WTC11 (cell line): ENCODE measurements around the gene UPK3A. TPM values are rescaled to one million over a fixed set of nuclear protein-coding genes. Genes with fewer than 3 reads are reported as not detected.

Experiments used
- ATAC-seq: fragments of 200-7000 bp; cut with Tn5 transposase; 2 replicates; pipeline ENCODE4 v1.10.0; 2021; ENCODE audit warnings: mild to moderate bottlenecking, moderate library complexity
- CTCF ChIA-PET: fragments of 300-600 bp; sonication (Branson Sonifier 250); formaldehyde crosslinking; loops from one replicate; lab custom pipeline; 2021; ENCODE audit warnings: antibody characterized with exemption; lab: Charles Lee
- POLR2A ChIA-PET: fragments of 350-600 bp; sonication (Branson Sonifier 250); formaldehyde crosslinking; loops from one replicate; lab custom pipeline; 2021; ENCODE audit warnings: antibody characterized with exemption; lab: Charles Lee
- DNase-seq: peaks from one replicate; pipeline ENCODE4 v3.0.0; 2021; ENCODE audit warnings: low spot score
- H3K27ac Mint-ChIP-seq: 2 replicates; pipeline ENCODE4 v1.8.0; 2021; ENCODE audit warnings: mixed read lengths
- H3K27me3 Mint-ChIP-seq: 2 replicates; pipeline ENCODE4 v1.8.0; 2021; ENCODE audit warnings: low read depth, mild to moderate bottlenecking, moderate library complexity, mixed read lengths
- H3K36me3 Mint-ChIP-seq: 2 replicates; pipeline ENCODE4 v1.8.0; 2021; ENCODE audit warnings: mixed read lengths
- H3K4me1 Mint-ChIP-seq: 2 replicates; pipeline ENCODE4 v1.8.0; 2022; ENCODE audit warnings: mixed read lengths
- H3K4me3 Mint-ChIP-seq: 2 replicates; pipeline ENCODE4 v1.8.0; 2021; ENCODE audit warnings: mild to moderate bottlenecking, moderate library complexity, mixed read lengths
- H3K9me3 Mint-ChIP-seq: 2 replicates; pipeline ENCODE4 v1.8.0; 2021; ENCODE audit warnings: mixed read lengths
- ATF2 ChIP-seq: sonication (generic); formaldehyde crosslinking; IDR thresholded peaks from 2 replicates; pipeline ENCODE4 v1.8.1; 2022; ENCODE audit warnings: low read depth, missing genetic modification reagents, borderline replicate concordance
- ATF3 ChIP-seq: sonication (generic); formaldehyde crosslinking; conservative IDR thresholded peaks from 2 replicates; pipeline ENCODE4 v1.8.1; 2022; ENCODE audit warnings: mild to moderate bottlenecking, missing genetic modification reagents
- CDX4 ChIP-seq: fragments of 250-450 bp; sonication (Bioruptor Pico); IDR thresholded peaks from 2 replicates; pipeline ENCODE4 v1.9.0; 2021; ENCODE audit warnings: moderate library complexity, mild to moderate bottlenecking, inconsistent platforms, borderline replicate concordance
- FOXK1 ChIP-seq: sonication (generic); formaldehyde crosslinking; IDR thresholded peaks from 2 replicates; pipeline ENCODE4 v1.8.0; 2022; ENCODE audit warnings: mild to moderate bottlenecking, moderate library complexity, missing genetic modification reagents
- HMGA2 ChIP-seq: fragments of 250-450 bp; sonication (Bioruptor Pico); IDR thresholded peaks from 2 replicates; pipeline ENCODE4 v1.4.0; 2021; ENCODE audit warnings: mild to moderate bottlenecking, moderate library complexity
- JAZF1 ChIP-seq: fragments of 250-450 bp; sonication (Bioruptor Pico); IDR thresholded peaks from 2 replicates; pipeline ENCODE4 v1.9.0; 2021; ENCODE audit warnings: moderate library complexity, mild to moderate bottlenecking, inconsistent platforms
- KAT7 ChIP-seq: sonication (generic); formaldehyde crosslinking; IDR thresholded peaks from 2 replicates; pipeline ENCODE4 v1.8.1; 2023; ENCODE audit warnings: missing genetic modification reagents, mild to moderate bottlenecking, borderline replicate concordance
- RELA ChIP-seq: sonication (generic); formaldehyde crosslinking; IDR thresholded peaks from 2 replicates; pipeline ENCODE4 v1.8.1; 2022; ENCODE audit warnings: missing genetic modification reagents, mild to moderate bottlenecking, borderline replicate concordance
- STAT6 ChIP-seq: sonication (generic); formaldehyde crosslinking; conservative IDR thresholded peaks from 2 replicates; pipeline ENCODE4 v1.8.1; 2023; ENCODE audit warnings: mild to moderate bottlenecking, low read depth, missing genetic modification reagents, moderate library complexity
- TEAD1 ChIP-seq: sonication (generic); formaldehyde crosslinking; IDR thresholded peaks from 2 replicates; pipeline ENCODE4 v1.8.0; 2022; ENCODE audit warnings: mild to moderate bottlenecking, missing genetic modification reagents
- TEAD4 ChIP-seq: sonication (generic); formaldehyde crosslinking; IDR thresholded peaks from 2 replicates; pipeline ENCODE4 v1.8.0; 2022; ENCODE audit warnings: mild to moderate bottlenecking, missing genetic modification reagents
- USF1 ChIP-seq: sonication (generic); formaldehyde crosslinking; IDR thresholded peaks from 2 replicates; pipeline ENCODE4 v1.8.0; 2022; ENCODE audit warnings: mild to moderate bottlenecking, missing genetic modification reagents
- USF2 ChIP-seq: sonication (generic); formaldehyde crosslinking; IDR thresholded peaks from 2 replicates; pipeline ENCODE4 v1.8.1; 2023; ENCODE audit warnings: mild to moderate bottlenecking, missing genetic modification reagents, moderate library complexity
- ZNF121 ChIP-seq: sonication (generic); formaldehyde crosslinking; IDR thresholded peaks from 2 replicates; pipeline ENCODE4 v1.8.0; 2023; ENCODE audit warnings: missing genetic modification reagents
- ZNF263 ChIP-seq: sonication (generic); formaldehyde crosslinking; IDR thresholded peaks from 2 replicates; pipeline ENCODE4 v1.8.1; 2022; ENCODE audit warnings: low read depth, mild to moderate bottlenecking, moderate library complexity, missing genetic modification reagents
- ZNF317 ChIP-seq: sonication (generic); formaldehyde crosslinking; IDR thresholded peaks from 2 replicates; pipeline ENCODE4 v1.8.1; 2023; ENCODE audit warnings: low read depth, mild to moderate bottlenecking, moderate library complexity, missing genetic modification reagents, borderline replicate concordance
- ZNF416 ChIP-seq: fragments of 250-450 bp; sonication (Bioruptor Pico); IDR thresholded peaks from 2 replicates; pipeline ENCODE4 v1.9.0; 2021; ENCODE audit warnings: mild to moderate bottlenecking, inconsistent platforms
- ZNF425 ChIP-seq: fragments of 250-450 bp; sonication (Bioruptor Pico); conservative IDR thresholded peaks from 2 replicates; pipeline ENCODE4 v1.9.0; 2021; ENCODE audit warnings: mild to moderate bottlenecking
- ZNF532 ChIP-seq: fragments of 250-450 bp; sonication (Bioruptor Pico); IDR thresholded peaks from 2 replicates; pipeline ENCODE4 v1.9.0; 2021; ENCODE audit warnings: mild to moderate bottlenecking, borderline replicate concordance
- total RNA-seq: library from RNA; stranded (reverse); gene quantifications from 3 replicates; pipeline ENCODE4 v1.2.3, GENCODE V29; 2021

Gene UPK3A
- total RNA-seq, 1 experiment from 2014 or later = 0.37 TPM

- no peak for ATAC-seq
- Mint-ChIP-seq H3K27me3 (peaks cover 25% of the 10 kb centered on the region), H3K9me3 (peaks cover 2% of the 10 kb centered on the region), H3K4me1 (peaks cover 14% of the 10 kb centered on the region), H3K4me3 (no peak overlapping the region), H3K27ac (no peak overlapping the region), H3K36me3 (peaks cover 2% of the 10 kb centered on the region; the same call in 1 of the 2 replicates)
- ChIA-PET POLR2A (no interaction called here), CTCF (interaction anchor here (0.7 to 3.1 kb wide), 4 partner anchors 54 to 178 kb away, joined by 3 to 12 read pairs (median 3); no protein-coding TSS in a partner anchor)
- TF ChIP-seq ATF2 (CRISPR knock-in tag) (no peak), JAZF1 (CRISPR knock-in tag) (no peak), USF1 (no peak), ZNF425 (CRISPR knock-in tag) (no peak)
- DNase-seq = no peak
These were observed 21.8 kb upstream of the UPK3A start for GRCh38 chr22:45262931-45263462.

GRCh38 chr22:45263463-45264269 is 21.1 kb upstream of the UPK3A start:
- CTCF ChIA-PET = interaction anchor here (0.6 to 3.1 kb wide), 5 partner anchors 38 to 162 kb away, joined by 3 to 12 read pairs (median 3); no protein-coding TSS in a partner anchor
- Mint-ChIP-seq H3K27ac (peak overlapping the region; percentile 2; the same call in 1 of the 2 replicates), H3K4me1 (peaks cover 14% of the 10 kb centered on the region), H3K36me3 (no peaks in the 10 kb centered on the region), H3K27me3 (peaks cover 25% of the 10 kb centered on the region), H3K4me3 (no peak overlapping the region), H3K9me3 (no peaks in the 10 kb centered on the region)
- DNase-seq = peak; percentile 73
- POLR2A ChIA-PET = no interaction called here
- peak; percentile 59 for ATAC-seq
- TF ChIP-seq ZNF532 (CRISPR knock-in tag) (no peak), ATF3 (no peak), FOXK1 (peak; percentile 64; the same call in 1 of the 2 replicates), ZNF121 (CRISPR knock-in tag) (peak; percentile 36; the same call in 1 of the 2 replicates), ZNF317 (no peak), RELA (CRISPR knock-in tag) (no peak), ZNF263 (CRISPR knock-in tag) (no peak), STAT6 (CRISPR knock-in tag) (no peak), KAT7 (CRISPR knock-in tag) (no peak), TEAD1 (CRISPR knock-in tag) (peak; percentile 80), TEAD4 (CRISPR knock-in tag) (no peak), CDX4 (CRISPR knock-in tag) (no peak), HMGA2 (CRISPR knock-in tag) (no peak), USF2 (CRISPR knock-in tag) (peak; percentile 87), ZNF416 (CRISPR knock-in tag) (no peak)
